Nephron progenitor cell (in vitro differentiated cells): ENCODE data around the gene OLA1.

Source experiments
- DNase-seq: peaks from one replicate; pipeline ENCODE4 v3.0.0; 2021
- H3K27ac Mint-ChIP-seq: 2 replicates; pipeline ENCODE4 v1.8.0; 2021; ENCODE audit warnings: mild to moderate bottlenecking, moderate library complexity, mixed read lengths
- H3K27me3 Mint-ChIP-seq: 2 replicates; pipeline ENCODE4 v1.8.0; 2021; ENCODE audit warnings: mild to moderate bottlenecking, low read depth, mixed read lengths; ENCODE audit not compliant: poor library complexity
- H3K36me3 Mint-ChIP-seq: 2 replicates; pipeline ENCODE4 v1.8.0; 2021; ENCODE audit warnings: low read depth, mixed read lengths
- H3K4me1 Mint-ChIP-seq: 2 replicates; pipeline ENCODE4 v1.8.0; 2021; ENCODE audit warnings: mixed read lengths
- H3K4me3 Mint-ChIP-seq: 2 replicates; pipeline ENCODE4 v1.8.0; 2021; ENCODE audit warnings: mild to moderate bottlenecking, moderate library complexity, mixed read lengths
- H3K9me3 Mint-ChIP-seq: 2 replicates; pipeline ENCODE4 v1.8.0; 2021; ENCODE audit warnings: mild to moderate bottlenecking, moderate library complexity, mixed read lengths
- TF ChIP-seq, protein P1 (sequence below): fragments of 200-600 bp; sonication (generic); IDR thresholded peaks from 2 replicates; pipeline ENCODE4 v1.5.0; 2021; ENCODE audit warnings: antibody characterized with exemption

Gene OLA1

DNA sequence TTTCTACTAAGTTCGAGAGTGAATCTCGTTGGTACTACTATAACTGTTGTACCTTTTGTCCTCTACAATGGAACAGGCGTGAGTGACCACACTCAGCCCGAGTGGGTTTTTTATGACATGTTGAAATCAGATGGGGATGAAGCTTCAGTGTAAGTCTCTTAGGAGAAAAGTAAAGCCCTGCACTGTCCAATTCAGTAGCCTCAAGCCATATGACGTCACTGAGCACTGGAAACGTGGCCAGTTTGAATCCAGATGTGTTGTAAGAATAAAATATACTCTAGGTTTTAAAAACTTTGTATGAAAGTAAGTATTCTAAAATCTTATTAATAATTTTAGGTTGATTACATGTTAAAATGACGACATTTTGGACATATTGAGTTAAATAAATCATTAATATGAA, 181.5 kb downstream of the OLA1 start:
- no peak for DNase-seq
- no peaks in the 10 kb centered on the region for H3K36me3 Mint-ChIP-seq
- TF ChIP-seq, protein P1, sequence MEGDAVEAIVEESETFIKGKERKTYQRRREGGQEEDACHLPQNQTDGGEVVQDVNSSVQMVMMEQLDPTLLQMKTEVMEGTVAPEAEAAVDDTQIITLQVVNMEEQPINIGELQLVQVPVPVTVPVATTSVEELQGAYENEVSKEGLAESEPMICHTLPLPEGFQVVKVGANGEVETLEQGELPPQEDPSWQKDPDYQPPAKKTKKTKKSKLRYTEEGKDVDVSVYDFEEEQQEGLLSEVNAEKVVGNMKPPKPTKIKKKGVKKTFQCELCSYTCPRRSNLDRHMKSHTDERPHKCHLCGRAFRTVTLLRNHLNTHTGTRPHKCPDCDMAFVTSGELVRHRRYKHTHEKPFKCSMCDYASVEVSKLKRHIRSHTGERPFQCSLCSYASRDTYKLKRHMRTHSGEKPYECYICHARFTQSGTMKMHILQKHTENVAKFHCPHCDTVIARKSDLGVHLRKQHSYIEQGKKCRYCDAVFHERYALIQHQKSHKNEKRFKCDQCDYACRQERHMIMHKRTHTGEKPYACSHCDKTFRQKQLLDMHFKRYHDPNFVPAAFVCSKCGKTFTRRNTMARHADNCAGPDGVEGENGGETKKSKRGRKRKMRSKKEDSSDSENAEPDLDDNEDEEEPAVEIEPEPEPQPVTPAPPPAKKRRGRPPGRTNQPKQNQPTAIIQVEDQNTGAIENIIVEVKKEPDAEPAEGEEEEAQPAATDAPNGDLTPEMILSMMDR: no peak
- H3K27ac Mint-ChIP-seq: no peak overlapping the region
- H3K27me3 Mint-ChIP-seq: no peaks in the 10 kb centered on the region
- peaks cover 25% of the 10 kb centered on the region for H3K4me1 Mint-ChIP-seq
- H3K9me3 Mint-ChIP-seq: no peaks in the 10 kb centered on the region
- H3K4me3 Mint-ChIP-seq: no peak overlapping the region

DNA sequence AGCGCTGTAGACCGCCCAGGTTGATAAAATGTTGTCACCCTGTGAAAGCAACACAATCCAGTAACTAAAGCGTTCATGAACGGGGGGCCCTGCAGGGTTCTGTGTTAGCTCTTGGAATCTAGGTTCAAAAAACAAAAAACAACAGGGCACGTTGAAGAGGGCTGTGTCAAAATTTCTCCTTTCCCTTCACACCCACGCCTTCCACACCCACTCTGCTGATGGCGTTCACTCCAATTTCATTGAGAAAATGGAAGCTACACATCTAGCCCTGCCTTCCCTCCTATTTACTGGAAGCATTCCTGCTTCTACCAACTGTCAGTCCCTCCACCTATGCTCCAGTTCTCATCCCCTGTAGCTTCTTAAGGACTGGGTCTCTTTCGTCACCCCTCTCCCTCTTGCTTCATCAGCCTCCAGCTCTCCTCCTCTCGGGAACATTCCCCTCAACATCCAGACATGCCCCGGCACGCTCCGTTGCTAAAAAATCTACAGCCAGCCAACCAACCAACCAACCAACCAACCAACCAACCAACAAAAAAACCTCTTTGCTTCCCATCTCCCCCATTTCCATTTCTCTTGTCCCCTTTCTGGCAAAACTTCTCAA, 184.7 kb downstream of the OLA1 start:
- TF ChIP-seq, protein P1: no peak
- H3K27ac Mint-ChIP-seq: peak overlapping the region; percentile 79
- no peaks in the 10 kb centered on the region for H3K27me3 Mint-ChIP-seq

DNA sequence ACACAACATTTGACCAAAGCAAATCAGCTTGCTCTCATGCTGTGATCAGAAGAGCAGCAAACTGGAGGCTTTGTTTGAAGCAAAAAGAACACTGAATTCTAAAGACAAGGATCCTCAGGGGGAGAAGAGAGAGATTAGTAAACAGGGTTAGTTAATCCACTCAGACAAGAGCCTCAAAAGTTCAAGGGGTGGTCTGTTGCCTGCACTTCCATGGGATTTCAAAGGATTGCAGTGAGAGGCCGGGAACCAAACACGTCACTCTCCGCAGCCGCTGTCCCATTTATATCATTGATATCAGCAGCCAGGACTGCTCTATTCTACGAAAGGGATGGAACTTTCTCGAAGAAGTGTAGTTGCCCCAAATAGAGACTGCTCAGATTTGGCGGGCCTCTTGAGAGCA, 185.4 kb downstream of the OLA1 start:
- no peak for DNase-seq
- Mint-ChIP-seq H3K36me3 (peaks cover 8% of the 10 kb centered on the region), H3K27me3 (no peaks in the 10 kb centered on the region), H3K4me3 (peak overlapping the region; percentile 27), H3K9me3 (peaks cover 18% of the 10 kb centered on the region), H3K27ac (peak overlapping the region; percentile 3), H3K4me1 (peaks cover 31% of the 10 kb centered on the region)
- TF ChIP-seq, protein P1: no peak

More for the DNA sequence above, 184.7 kb downstream of the OLA1 start:
- peaks cover 31% of the 10 kb centered on the region for H3K4me1 Mint-ChIP-seq
- H3K9me3 Mint-ChIP-seq: peaks cover 13% of the 10 kb centered on the region
- H3K36me3 Mint-ChIP-seq: peaks cover 8% of the 10 kb centered on the region
- H3K4me3 Mint-ChIP-seq: no peak overlapping the region
- DNase-seq: no peak

DNA sequence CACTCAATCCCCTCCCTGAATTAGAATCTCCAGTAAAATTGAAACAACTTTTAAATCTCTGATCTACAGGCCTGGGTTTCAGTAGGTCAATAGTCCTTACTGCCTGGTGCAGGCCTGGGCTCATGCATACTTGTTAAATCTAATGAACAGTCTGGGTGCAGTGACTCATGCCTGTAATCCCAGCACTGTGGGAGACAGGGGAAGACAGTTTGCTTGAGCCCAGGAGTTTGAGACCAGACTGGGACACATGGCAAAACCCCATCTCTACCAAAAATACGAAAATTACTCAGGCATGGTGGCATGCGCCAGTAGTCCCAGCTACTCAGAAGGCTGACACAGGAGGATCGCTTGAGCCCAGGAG, 188.5 kb downstream of the OLA1 start:
- H3K36me3 Mint-ChIP-seq: peaks cover 8% of the 10 kb centered on the region
- peaks cover 34% of the 10 kb centered on the region for H3K9me3 Mint-ChIP-seq
- no peak overlapping the region for H3K4me3 Mint-ChIP-seq
- H3K27ac Mint-ChIP-seq: no peak overlapping the region
- TF ChIP-seq, protein P1: no peak
- no peak for DNase-seq
- H3K27me3 Mint-ChIP-seq: no peaks in the 10 kb centered on the region
- H3K4me1 Mint-ChIP-seq: peaks cover 31% of the 10 kb centered on the region

DNA sequence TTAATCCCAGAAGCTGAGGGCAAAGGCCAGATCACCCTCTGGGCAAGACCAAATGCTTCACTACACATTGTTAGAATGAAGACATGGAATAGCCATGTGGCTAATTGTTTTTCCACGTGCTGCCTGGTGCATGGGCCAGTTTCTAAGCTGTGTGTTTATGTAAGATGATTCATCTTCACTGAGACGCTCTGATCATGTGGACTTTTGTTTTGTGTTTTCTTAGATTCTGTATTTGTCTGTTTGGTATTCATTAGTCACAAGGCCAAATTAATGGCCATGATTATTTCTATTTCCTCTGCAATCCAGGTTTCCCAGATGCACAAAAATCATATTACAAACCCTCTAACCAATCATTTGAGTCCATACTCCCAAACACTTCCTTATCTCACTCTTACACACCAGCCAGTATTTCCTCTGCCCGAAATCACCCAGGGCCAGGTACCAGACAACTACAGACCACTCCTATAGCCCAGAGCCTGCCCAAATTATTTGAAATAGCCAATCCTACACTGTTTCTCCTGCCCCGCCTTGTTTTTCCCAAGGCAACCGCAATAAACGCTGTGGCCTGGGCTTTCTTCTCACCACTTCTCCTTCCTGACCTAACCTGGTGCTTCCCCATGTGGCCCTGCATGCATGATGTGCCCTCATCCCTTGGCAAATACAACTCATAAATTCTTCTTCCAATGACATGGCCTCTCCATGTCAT, 189.0 kb downstream of the OLA1 start:
- peaks cover 8% of the 10 kb centered on the region for H3K36me3 Mint-ChIP-seq
- TF ChIP-seq, protein P1: no peak
- H3K4me1 Mint-ChIP-seq: peaks cover 28% of the 10 kb centered on the region
- no peak for DNase-seq
- peaks cover 34% of the 10 kb centered on the region for H3K9me3 Mint-ChIP-seq
- H3K27me3 Mint-ChIP-seq: no peaks in the 10 kb centered on the region
- no peak overlapping the region for H3K4me3 Mint-ChIP-seq
- no peak overlapping the region for H3K27ac Mint-ChIP-seq

DNA sequence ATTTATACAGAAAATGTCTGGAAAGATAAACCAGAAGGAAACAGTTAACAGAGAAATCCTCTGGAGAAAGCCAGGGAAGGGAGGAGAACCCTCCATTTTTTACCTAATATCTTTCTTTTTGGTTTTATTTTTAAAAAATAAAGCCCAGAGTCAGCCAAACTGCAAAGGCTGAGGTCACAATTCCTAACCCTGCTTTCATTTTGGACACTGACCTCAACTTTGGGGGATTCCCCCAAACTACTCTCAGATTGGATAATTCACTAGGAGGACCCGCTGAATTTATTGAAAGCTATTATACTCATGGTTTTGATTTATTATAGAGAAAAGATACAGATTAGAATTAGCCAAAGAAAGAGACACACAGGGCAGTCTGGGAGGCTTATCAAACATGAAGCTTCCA, 189.9 kb downstream of the OLA1 start:
- H3K9me3 Mint-ChIP-seq: peaks cover 34% of the 10 kb centered on the region
- H3K36me3 Mint-ChIP-seq: peaks cover 8% of the 10 kb centered on the region
- TF ChIP-seq, protein P1: no peak
- no peak overlapping the region for H3K4me3 Mint-ChIP-seq
- no peak for DNase-seq
- H3K27me3 Mint-ChIP-seq: no peaks in the 10 kb centered on the region
- H3K27ac Mint-ChIP-seq: no peak overlapping the region
- peaks cover 30% of the 10 kb centered on the region for H3K4me1 Mint-ChIP-seq
